Measurements from ENCODE around the gene PIWIL4.
"Not testable (repeated sequence)": the region's sequence is repeated elsewhere in the genome, so short reads cannot be mapped to it uniquely, and the experiment has no call there.

GRCh38 chr11:94643186-94643585, 76.0 kb downstream of the PIWIL4 start:
- not testable (repeated sequence) for TF ChIP-seq CTCF (IDR thresholded peaks at IDR 0.05; ENCODE audit: insufficient read depth, low read length, poor library complexity, severe bottlenecking); EZH2phosphoT487 (conservative IDR thresholded peaks at IDR 0.05; ENCODE audit: low read length)

Data from SU-DHL-6 (cell line).